GM23338 (cell line): ENCODE results near the gene ADRB2.

Experiments
- CREB1 ChIP-seq: fragments of 250-450 bp; sonication (Bioruptor Pico); IDR thresholded peaks from 2 replicates; pipeline ENCODE4 v1.5.0; 2020; ENCODE audit warnings: low read depth, mild to moderate bottlenecking, moderate library complexity
- EZH2 ChIP-seq: fragments of 200-600 bp; sonication (generic); IDR thresholded peaks from one replicate; pipeline ENCODE4 v1.8.0; 2017; ENCODE audit warnings: antibody characterized with exemption, mild to moderate bottlenecking, low read depth; ENCODE audit not compliant: unreplicated experiment
- EZH2phosphoT487 ChIP-seq: fragments of 200-600 bp; sonication (generic); IDR thresholded peaks from one replicate; pipeline ENCODE4 v1.8.1; 2018; ENCODE audit warnings: antibody characterized with exemption; ENCODE audit not compliant: unreplicated experiment
- JUNB ChIP-seq: IDR thresholded peaks from one replicate; pipeline ENCODE4 v1.6.1; 2016; ENCODE audit warnings: antibody characterized with exemption; ENCODE audit not compliant: unreplicated experiment
- POLR2AphosphoS5 ChIP-seq: IDR thresholded peaks from 2 replicates; pipeline ENCODE4 v1.6.1; 2016; ENCODE audit warnings: antibody characterized with exemption, low read depth
- STAT1 ChIP-seq: IDR thresholded peaks from one replicate; pipeline ENCODE4 v1.6.1; 2016; ENCODE audit warnings: antibody characterized with exemption; ENCODE audit not compliant: unreplicated experiment
- TF ChIP-seq, protein P1 (sequence below), 2 experiments: fragments of 200-600 bp in 1 of 2; sonication (generic) in 1 of 2; conservative IDR thresholded peaks; 2 replicates each; pipeline versions ENCODE4 v1.5.1 to v1.6.1; 2016 to 2017; ENCODE audit warnings: antibody characterized with exemption in 2 of 2, low read depth in 2 of 2, mild to moderate bottlenecking in 2 of 2, moderate library complexity in 1 of 2
- TF ChIP-seq, protein P2 (sequence below): fragments of 250-450 bp; sonication (Bioruptor Pico); IDR thresholded peaks from 2 replicates; pipeline ENCODE4 v1.5.0; 2020; ENCODE audit warnings: mild to moderate bottlenecking, moderate library complexity
- TF ChIP-seq, protein P3 (sequence below): IDR thresholded peaks from one replicate; pipeline ENCODE4 v1.6.1; 2018; ENCODE audit warnings: antibody characterized with exemption; ENCODE audit not compliant: unreplicated experiment

DNA sequence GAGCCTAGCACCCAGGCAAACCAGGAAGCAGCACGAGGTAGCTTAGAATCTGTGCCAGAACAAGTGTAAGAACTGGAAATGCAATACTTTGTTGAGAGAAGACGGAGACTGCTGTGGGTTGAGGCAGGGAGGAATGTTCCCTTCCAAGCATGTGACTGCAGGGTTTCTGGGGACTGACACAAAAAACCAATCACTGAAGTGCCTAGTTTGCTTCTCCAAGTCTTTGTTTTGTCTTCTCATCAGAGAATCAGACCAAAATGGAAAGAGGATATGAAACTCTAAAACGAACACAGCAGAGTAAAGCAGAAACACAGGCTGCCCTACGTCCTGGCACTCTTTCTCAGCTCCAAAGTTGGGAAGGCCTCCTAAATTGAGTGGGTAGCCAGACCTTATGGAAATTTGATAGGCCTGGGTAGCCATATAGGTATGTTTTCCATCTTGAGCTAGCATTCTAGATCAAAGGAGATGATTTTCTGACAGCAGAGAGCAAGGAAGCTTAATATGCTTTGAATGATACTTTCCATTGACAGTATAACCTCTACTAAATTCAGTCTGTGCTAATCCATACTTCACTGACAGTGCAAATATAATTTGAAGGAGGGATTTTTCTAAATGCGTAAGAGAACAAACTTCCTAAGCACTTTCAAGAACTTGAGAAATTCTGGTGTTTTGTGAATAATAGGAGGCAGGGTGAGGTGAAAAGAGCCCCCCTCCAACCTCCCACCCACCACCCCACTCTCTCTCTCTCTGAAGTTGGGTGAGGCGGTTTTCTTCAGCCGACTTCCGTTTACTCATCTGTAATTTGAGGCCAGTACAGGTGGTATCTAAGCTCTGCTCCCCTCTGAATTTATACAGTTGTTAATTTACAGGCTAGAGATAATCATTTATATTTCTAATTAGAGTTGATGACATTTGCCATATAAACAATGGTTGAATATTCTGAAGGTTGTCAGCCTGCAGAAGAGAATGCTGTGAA lies 5.5 kb downstream of the ADRB2 start:
- TF ChIP-seq, protein P1, sequence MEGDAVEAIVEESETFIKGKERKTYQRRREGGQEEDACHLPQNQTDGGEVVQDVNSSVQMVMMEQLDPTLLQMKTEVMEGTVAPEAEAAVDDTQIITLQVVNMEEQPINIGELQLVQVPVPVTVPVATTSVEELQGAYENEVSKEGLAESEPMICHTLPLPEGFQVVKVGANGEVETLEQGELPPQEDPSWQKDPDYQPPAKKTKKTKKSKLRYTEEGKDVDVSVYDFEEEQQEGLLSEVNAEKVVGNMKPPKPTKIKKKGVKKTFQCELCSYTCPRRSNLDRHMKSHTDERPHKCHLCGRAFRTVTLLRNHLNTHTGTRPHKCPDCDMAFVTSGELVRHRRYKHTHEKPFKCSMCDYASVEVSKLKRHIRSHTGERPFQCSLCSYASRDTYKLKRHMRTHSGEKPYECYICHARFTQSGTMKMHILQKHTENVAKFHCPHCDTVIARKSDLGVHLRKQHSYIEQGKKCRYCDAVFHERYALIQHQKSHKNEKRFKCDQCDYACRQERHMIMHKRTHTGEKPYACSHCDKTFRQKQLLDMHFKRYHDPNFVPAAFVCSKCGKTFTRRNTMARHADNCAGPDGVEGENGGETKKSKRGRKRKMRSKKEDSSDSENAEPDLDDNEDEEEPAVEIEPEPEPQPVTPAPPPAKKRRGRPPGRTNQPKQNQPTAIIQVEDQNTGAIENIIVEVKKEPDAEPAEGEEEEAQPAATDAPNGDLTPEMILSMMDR (conservative IDR thresholded peaks at IDR 0.05; ENCODE audit: low read depth in 2 of 2), result no peak
- TF ChIP-seq EZH2phosphoT487 (no peak), JUNB (no peak), EZH2 (no peak), CREB1 (no peak), STAT1 (no peak), POLR2AphosphoS5 (no peak)
- TF ChIP-seq, protein P2, sequence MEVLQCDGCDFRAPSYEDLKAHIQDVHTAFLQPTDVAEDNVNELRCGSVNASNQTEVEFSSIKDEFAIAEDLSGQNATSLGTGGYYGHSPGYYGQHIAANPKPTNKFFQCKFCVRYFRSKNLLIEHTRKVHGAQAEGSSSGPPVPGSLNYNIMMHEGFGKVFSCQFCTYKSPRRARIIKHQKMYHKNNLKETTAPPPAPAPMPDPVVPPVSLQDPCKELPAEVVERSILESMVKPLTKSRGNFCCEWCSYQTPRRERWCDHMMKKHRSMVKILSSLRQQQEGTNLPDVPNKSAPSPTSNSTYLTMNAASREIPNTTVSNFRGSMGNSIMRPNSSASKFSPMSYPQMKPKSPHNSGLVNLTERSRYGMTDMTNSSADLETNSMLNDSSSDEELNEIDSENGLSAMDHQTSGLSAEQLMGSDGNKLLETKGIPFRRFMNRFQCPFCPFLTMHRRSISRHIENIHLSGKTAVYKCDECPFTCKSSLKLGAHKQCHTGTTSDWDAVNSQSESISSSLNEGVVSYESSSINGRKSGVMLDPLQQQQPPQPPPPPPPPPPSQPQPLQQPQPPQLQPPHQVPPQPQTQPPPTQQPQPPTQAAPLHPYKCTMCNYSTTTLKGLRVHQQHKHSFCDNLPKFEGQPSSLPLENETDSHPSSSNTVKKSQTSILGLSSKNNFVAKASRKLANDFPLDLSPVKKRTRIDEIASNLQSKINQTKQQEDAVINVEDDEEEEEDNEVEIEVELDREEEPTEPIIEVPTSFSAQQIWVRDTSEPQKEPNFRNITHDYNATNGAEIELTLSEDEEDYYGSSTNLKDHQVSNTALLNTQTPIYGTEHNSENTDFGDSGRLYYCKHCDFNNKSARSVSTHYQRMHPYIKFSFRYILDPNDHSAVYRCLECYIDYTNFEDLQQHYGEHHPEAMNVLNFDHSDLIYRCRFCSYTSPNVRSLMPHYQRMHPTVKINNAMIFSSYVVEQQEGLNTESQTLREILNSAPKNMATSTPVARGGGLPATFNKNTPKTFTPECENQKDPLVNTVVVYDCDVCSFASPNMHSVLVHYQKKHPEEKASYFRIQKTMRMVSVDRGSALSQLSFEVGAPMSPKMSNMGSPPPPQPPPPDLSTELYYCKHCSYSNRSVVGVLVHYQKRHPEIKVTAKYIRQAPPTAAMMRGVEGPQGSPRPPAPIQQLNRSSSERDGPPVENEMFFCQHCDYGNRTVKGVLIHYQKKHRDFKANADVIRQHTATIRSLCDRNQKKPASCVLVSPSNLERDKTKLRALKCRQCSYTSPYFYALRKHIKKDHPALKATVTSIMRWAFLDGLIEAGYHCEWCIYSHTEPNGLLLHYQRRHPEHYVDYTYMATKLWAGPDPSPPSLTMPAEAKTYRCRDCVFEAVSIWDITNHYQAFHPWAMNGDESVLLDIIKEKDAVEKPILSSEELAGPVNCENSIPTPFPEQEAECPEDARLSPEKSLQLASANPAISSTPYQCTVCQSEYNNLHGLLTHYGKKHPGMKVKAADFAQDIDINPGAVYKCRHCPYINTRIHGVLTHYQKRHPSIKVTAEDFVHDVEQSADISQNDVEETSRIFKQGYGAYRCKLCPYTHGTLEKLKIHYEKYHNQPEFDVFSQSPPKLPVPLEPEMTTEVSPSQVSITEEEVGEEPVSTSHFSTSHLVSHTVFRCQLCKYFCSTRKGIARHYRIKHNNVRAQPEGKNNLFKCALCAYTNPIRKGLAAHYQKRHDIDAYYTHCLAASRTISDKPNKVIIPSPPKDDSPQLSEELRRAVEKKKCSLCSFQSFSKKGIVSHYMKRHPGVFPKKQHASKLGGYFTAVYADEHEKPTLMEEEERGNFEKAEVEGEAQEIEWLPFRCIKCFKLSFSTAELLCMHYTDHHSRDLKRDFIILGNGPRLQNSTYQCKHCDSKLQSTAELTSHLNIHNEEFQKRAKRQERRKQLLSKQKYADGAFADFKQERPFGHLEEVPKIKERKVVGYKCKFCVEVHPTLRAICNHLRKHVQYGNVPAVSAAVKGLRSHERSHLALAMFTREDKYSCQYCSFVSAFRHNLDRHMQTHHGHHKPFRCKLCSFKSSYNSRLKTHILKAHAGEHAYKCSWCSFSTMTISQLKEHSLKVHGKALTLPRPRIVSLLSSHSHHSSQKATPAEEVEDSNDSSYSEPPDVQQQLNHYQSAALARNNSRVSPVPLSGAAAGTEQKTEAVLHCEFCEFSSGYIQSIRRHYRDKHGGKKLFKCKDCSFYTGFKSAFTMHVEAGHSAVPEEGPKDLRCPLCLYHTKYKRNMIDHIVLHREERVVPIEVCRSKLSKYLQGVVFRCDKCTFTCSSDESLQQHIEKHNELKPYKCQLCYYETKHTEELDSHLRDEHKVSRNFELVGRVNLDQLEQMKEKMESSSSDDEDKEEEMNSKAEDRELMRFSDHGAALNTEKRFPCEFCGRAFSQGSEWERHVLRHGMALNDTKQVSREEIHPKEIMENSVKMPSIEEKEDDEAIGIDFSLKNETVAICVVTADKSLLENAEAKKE, result no peak
- TF ChIP-seq, protein P3, sequence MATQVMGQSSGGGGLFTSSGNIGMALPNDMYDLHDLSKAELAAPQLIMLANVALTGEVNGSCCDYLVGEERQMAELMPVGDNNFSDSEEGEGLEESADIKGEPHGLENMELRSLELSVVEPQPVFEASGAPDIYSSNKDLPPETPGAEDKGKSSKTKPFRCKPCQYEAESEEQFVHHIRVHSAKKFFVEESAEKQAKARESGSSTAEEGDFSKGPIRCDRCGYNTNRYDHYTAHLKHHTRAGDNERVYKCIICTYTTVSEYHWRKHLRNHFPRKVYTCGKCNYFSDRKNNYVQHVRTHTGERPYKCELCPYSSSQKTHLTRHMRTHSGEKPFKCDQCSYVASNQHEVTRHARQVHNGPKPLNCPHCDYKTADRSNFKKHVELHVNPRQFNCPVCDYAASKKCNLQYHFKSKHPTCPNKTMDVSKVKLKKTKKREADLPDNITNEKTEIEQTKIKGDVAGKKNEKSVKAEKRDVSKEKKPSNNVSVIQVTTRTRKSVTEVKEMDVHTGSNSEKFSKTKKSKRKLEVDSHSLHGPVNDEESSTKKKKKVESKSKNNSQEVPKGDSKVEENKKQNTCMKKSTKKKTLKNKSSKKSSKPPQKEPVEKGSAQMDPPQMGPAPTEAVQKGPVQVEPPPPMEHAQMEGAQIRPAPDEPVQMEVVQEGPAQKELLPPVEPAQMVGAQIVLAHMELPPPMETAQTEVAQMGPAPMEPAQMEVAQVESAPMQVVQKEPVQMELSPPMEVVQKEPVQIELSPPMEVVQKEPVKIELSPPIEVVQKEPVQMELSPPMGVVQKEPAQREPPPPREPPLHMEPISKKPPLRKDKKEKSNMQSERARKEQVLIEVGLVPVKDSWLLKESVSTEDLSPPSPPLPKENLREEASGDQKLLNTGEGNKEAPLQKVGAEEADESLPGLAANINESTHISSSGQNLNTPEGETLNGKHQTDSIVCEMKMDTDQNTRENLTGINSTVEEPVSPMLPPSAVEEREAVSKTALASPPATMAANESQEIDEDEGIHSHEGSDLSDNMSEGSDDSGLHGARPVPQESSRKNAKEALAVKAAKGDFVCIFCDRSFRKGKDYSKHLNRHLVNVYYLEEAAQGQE, result no peak
